ENCODE measurements around the gene ST6GALNAC4. TPM values are rescaled to one million over a fixed set of nuclear protein-coding genes. Genes with fewer than 3 reads are reported as not detected.

Gene ST6GALNAC4
- total RNA-seq, 1 donor from 2014 or later: 28.3 TPM

GRCh38 chr9:127868278-127868902 is 48.5 kb downstream of the ST6GALNAC4 start:
- intact Hi-C loops (cut with micrococcal nuclease): loop anchor here (5.0 to 10.0 kb wide), 3 partner anchors 54 to 254 kb away; partner anchors contain the start of genes CDK9 and STXBP1
- Mint-ChIP-seq H3K27me3 (no peaks in the 10 kb centered on the region), H3K4me1 (peaks cover 11% of the 10 kb centered on the region), H3K27ac (no peak overlapping the region), H3K36me3 (ENCODE audit: low read depth) (peaks cover 3% of the 10 kb centered on the region), H3K4me3 (no peak overlapping the region), H3K9me3 (no peaks in the 10 kb centered on the region)
- DNase-seq: no peak

- peaks cover 3% of the 10 kb centered on the region for H3K36me3 Mint-ChIP-seq (ENCODE audit: low read depth)
- intact Hi-C loops (cut with micrococcal nuclease): loop anchor here (5.0 to 10.0 kb wide), 3 partner anchors 55 to 253 kb away; partner anchors contain the start of genes CDK9 and STXBP1
- no peak for DNase-seq
- H3K27me3 Mint-ChIP-seq: no peaks in the 10 kb centered on the region
- no peaks in the 10 kb centered on the region for H3K9me3 Mint-ChIP-seq
- peaks cover 16% of the 10 kb centered on the region for H3K4me1 Mint-ChIP-seq
- no peak overlapping the region for H3K27ac Mint-ChIP-seq
- no peak overlapping the region for H3K4me3 Mint-ChIP-seq
Measured at GRCh38 chr9:127867356-127868277, 49.2 kb downstream of the ST6GALNAC4 start.

- Mint-ChIP-seq H3K4me3 (no peak overlapping the region), H3K4me1 (peaks cover 25% of the 10 kb centered on the region), H3K9me3 (no peaks in the 10 kb centered on the region), H3K36me3 (ENCODE audit: low read depth) (peaks cover 3% of the 10 kb centered on the region), H3K27ac (no peak overlapping the region), H3K27me3 (no peaks in the 10 kb centered on the region)
- DNase-seq: no peak
- intact Hi-C loops (cut with micrococcal nuclease): loop anchor here (5.0 to 10.0 kb wide), 3 partner anchors 56 to 252 kb away; partner anchors contain the start of genes CDK9 and STXBP1
Measured at GRCh38 chr9:127866535-127866934, 50.3 kb downstream of the ST6GALNAC4 start.

GRCh38 chr9:127865645-127866464 is 51.0 kb downstream of the ST6GALNAC4 start:
- peak overlapping the region; percentile 48 for H3K27ac Mint-ChIP-seq
- no peaks in the 10 kb centered on the region for H3K27me3 Mint-ChIP-seq
- peak; percentile 74 for DNase-seq
- no peak overlapping the region for H3K4me3 Mint-ChIP-seq
- H3K9me3 Mint-ChIP-seq: no peaks in the 10 kb centered on the region
- intact Hi-C loops (cut with micrococcal nuclease): loop anchor here (5.0 to 10.0 kb wide), 3 partner anchors 56 to 251 kb away; partner anchors contain the start of genes CDK9 and STXBP1
- H3K36me3 Mint-ChIP-seq (ENCODE audit: low read depth): peaks cover 3% of the 10 kb centered on the region
- H3K4me1 Mint-ChIP-seq: peaks cover 31% of the 10 kb centered on the region

- no peaks in the 10 kb centered on the region for H3K27me3 Mint-ChIP-seq
Measured at GRCh38 chr9:127863191-127863621, 53.6 kb downstream of the ST6GALNAC4 start.

GRCh38 chr9:127862075-127863011 is 54.5 kb downstream of the ST6GALNAC4 start:
- Mint-ChIP-seq H3K27ac (peak overlapping the region; percentile 81), H3K4me1 (peaks cover 31% of the 10 kb centered on the region), H3K9me3 (no peaks in the 10 kb centered on the region), H3K4me3 (peak overlapping the region; percentile 7), H3K36me3 (ENCODE audit: low read depth) (peaks cover 3% of the 10 kb centered on the region), H3K27me3 (no peaks in the 10 kb centered on the region)
- intact Hi-C loops (cut with micrococcal nuclease): loop anchor here (10.0 kb wide), 1 partner anchor 248 kb away; the partner anchor contains the start of gene STXBP1
- peak; percentile 82 for DNase-seq

More at GRCh38 chr9:127863191-127863621, 53.6 kb downstream of the ST6GALNAC4 start:
- H3K9me3 Mint-ChIP-seq: no peaks in the 10 kb centered on the region
- H3K27ac Mint-ChIP-seq: peak overlapping the region; percentile 22
- no peak for DNase-seq
- peaks cover 31% of the 10 kb centered on the region for H3K4me1 Mint-ChIP-seq
- intact Hi-C loops (cut with micrococcal nuclease): loop anchor here (10.0 kb wide), 1 partner anchor 248 kb away; the partner anchor contains the start of gene STXBP1
- H3K4me3 Mint-ChIP-seq: no peak overlapping the region
- H3K36me3 Mint-ChIP-seq (ENCODE audit: low read depth): peaks cover 3% of the 10 kb centered on the region

- intact Hi-C loops (cut with micrococcal nuclease): loop anchor here (10.0 kb wide), 1 partner anchor 246 kb away; the partner anchor contains the start of gene STXBP1
- peaks cover under 1% of the 10 kb centered on the region for H3K36me3 Mint-ChIP-seq (ENCODE audit: low read depth)
- no peaks in the 10 kb centered on the region for H3K27me3 Mint-ChIP-seq
- no peak for DNase-seq
- H3K9me3 Mint-ChIP-seq: no peaks in the 10 kb centered on the region
- no peak overlapping the region for H3K4me3 Mint-ChIP-seq
- peak overlapping the region; percentile 13 for H3K27ac Mint-ChIP-seq
- H3K4me1 Mint-ChIP-seq: peaks cover 30% of the 10 kb centered on the region
Measured at GRCh38 chr9:127860779-127861178, 56.1 kb downstream of the ST6GALNAC4 start.

- no peak overlapping the region for H3K4me3 Mint-ChIP-seq
- peaks cover 27% of the 10 kb centered on the region for H3K4me1 Mint-ChIP-seq
- intact Hi-C loops (cut with micrococcal nuclease): loop anchor here (10.0 kb wide), 1 partner anchor 245 kb away; the partner anchor contains the start of gene STXBP1
- H3K9me3 Mint-ChIP-seq: no peaks in the 10 kb centered on the region
- no peaks in the 10 kb centered on the region for H3K36me3 Mint-ChIP-seq (ENCODE audit: low read depth)
- peak overlapping the region; percentile 18 for H3K27ac Mint-ChIP-seq
- H3K27me3 Mint-ChIP-seq: no peaks in the 10 kb centered on the region
- DNase-seq: no peak
Measured at GRCh38 chr9:127860260-127860659, 56.6 kb downstream of the ST6GALNAC4 start.

GRCh38 chr9:127858041-127858512 is 58.8 kb downstream of the ST6GALNAC4 start:
- Mint-ChIP-seq H3K36me3 (ENCODE audit: low read depth) (no peaks in the 10 kb centered on the region), H3K4me1 (peaks cover 28% of the 10 kb centered on the region), H3K27me3 (no peaks in the 10 kb centered on the region), H3K9me3 (no peaks in the 10 kb centered on the region), H3K4me3 (no peak overlapping the region), H3K27ac (no peak overlapping the region)
- intact Hi-C loops (cut with micrococcal nuclease): no loop called here
- DNase-seq: no peak

Other genes with a start within 250 kb of the ST6GALNAC4 start
- gene CFAP157, start 210.1 kb downstream of the ST6GALNAC4 start, total RNA-seq: not detected in 2 replicates
- gene PTRH1, start 201.4 kb downstream of the ST6GALNAC4 start, total RNA-seq: 22.8 TPM in 2 replicates
- gene TTC16, start 201.0 kb downstream of the ST6GALNAC4 start, total RNA-seq: not detected in 2 replicates
- 20.4 and 21.4 TPM in 2 replicates for gene TOR2A, start 181.7 kb downstream of the ST6GALNAC4 start, total RNA-seq
- 22.2 and 23.3 TPM in 2 replicates for gene SH2D3C, start 138.4 kb downstream of the ST6GALNAC4 start, total RNA-seq
- gene CDK9, start 131.0 kb downstream of the ST6GALNAC4 start, total RNA-seq: 79.1 and 96.4 TPM in 2 replicates
- 126 and 128 TPM in 2 replicates for gene FPGS, start 114.2 kb downstream of the ST6GALNAC4 start, total RNA-seq
- gene ENG, start 62.4 kb downstream of the ST6GALNAC4 start, total RNA-seq: 29.9 and 32.4 TPM in 2 replicates
- gene AK1, start 39.4 kb downstream of the ST6GALNAC4 start, total RNA-seq: 18.0 and 19.9 TPM in 2 replicates
- gene ST6GALNAC6, start 17.4 kb downstream of the ST6GALNAC4 start, total RNA-seq: 53.3 and 61.2 TPM in 2 replicates
- gene PIP5KL1, start 13.7 kb upstream of the ST6GALNAC4 start, total RNA-seq: 0.89 and 0.90 TPM in 2 replicates
- 62.7 and 65.1 TPM in 2 replicates for gene DPM2, start 20.8 kb upstream of the ST6GALNAC4 start, total RNA-seq
- 56.1 and 64.4 TPM in 2 replicates for gene EEIG1, start 63.9 kb upstream of the ST6GALNAC4 start, total RNA-seq
- 9.6 and 11.1 TPM in 2 replicates for gene NAIF1, start 150.3 kb upstream of the ST6GALNAC4 start, total RNA-seq
- gene SLC25A25, start 151.2 kb upstream of the ST6GALNAC4 start, total RNA-seq: 12.2 and 14.0 TPM in 2 replicates
- 84.6 and 89.8 TPM in 2 replicates for gene PTGES2, start 210.7 kb upstream of the ST6GALNAC4 start, total RNA-seq
- not detected in 2 replicates for gene LCN2, start 232.4 kb upstream of the ST6GALNAC4 start, total RNA-seq
- gene BBLN, start 243.2 kb upstream of the ST6GALNAC4 start, total RNA-seq: 89.3 and 91.4 TPM in 2 replicates